GM19438 (cell line): ENCODE measurements around the gene TTC9C.
"Not testable (repeated sequence)": the region's sequence is repeated elsewhere in the genome, so short reads cannot be mapped to it uniquely, and the experiment has no call there.

ENCODE experiments used
- ATAC-seq: cut with Tn5 transposase; IDR thresholded peaks from one replicate; pipeline ENCODE4 v1.9.1; 2021; ENCODE audit warnings: low read depth; ENCODE audit not compliant: unreplicated experiment

Gene TTC9C

DNA sequence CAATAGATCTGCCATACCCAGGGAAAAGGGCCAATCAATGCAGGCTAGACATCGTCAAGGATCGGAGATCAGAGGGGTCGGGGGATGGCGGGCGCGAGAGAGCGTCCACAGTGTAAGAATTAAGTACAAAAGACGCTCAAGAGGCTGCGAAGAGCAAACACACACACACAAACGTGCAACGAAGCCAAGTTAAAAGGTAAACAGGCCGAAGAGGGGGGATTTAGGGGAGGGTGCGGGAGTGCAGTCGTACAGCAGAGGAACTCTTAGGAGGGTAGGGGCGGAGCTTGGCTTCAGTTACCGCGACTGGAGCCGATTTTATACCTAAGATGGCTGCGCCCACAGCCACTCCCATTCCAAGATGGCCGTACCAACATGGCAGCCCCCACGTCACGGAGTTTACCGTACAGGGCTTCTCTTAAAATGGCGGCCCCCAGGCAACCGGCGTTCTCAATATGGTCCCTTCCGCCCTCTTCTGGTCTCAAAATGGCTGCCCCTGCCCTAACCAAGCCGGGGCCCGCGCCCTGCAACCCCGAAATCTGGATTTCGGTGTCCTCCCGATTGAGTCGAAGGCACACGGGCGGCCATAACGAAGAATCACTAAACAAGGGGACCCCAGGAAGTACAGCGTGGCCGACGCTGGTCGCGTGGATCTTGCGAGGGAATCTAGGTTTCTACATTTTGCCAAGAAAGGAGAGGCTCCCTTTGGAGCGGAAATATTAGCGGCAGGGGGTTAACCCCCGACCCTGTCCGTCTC is 18.9 kb upstream of the TTC9C start:
- ATAC-seq = peak; percentile 56

DNA sequence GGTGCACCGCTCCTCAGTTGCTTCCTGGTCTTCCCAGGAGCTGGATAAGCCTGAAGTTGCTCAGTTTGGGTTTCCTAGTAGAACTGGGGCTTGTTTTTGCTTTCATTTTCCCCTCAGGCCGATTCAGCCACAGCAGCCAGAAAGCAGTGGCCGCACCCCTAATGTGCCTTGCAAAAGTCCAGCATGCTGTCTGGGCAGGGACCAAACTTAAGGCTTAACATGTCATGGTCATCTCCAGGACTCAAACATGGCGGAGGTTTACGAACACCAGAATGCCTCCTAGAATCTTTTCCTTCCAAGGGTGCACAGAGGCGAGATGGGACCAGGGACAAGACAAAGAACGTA is 18.3 kb upstream of the TTC9C start:
- ATAC-seq = no peak

DNA sequence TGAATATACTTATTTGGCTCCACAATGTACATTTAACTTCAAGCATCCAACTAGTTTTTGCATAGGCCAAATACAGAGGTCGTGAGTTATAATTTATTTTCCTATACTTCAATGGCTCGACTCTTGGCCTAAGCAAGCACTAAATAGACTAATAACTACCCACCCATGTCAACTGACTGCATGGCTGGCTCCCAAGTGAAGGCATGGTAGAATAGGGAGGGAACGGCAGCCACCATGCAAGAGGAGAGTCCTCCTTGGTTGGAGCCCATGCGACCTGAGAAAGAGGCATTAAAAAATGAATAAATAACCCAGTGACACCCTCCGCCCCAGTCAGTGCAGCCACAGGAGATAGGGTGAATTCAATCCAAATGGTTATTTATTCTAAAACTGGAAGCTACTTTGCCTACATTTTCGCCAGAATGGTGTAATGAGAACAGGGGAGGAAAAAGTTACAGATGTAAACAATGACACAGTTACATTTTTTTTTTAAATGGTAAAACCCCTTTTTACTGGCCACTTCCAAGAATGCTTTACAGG is 15.9 kb upstream of the TTC9C start:
- ATAC-seq = no peak

DNA sequence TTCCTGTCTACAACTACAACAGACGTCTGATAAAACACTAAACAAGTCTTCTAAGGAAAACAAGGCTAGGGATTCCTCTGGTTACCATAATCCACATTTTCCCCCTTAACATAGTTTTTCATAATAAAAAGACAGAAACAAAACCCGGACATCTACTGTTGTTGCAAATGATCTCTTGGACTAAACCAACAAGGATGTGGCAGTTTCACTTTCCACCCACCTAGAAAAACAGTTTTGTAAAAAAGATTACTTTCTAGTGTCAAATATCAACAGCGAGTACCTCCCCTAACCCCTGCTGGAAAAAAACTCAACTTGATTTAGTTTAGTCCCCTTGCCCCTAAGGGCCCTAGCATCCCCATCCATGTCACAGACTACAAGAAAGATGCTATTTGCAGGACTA is 15.4 kb upstream of the TTC9C start:
- ATAC-seq = no peak

DNA sequence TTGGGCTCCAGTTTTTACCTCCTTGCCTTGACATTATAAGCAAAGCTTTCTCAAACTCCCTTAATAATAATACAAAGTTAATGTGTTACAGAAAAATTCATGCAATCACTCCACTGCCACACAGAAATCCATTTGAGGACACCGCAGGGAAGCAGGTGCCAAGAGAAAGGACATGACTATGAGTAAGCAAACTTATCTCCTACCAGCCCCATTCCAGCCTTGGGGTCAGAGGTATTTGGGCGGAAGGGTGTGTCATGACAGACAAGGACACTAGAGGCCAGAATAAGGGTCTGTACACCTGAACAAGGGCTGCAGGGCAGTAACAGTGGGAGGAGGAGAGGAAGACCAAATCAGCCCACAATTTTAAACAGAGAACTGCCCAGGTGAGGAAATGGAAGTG is 14.9 kb upstream of the TTC9C start:
- no peak for ATAC-seq

DNA sequence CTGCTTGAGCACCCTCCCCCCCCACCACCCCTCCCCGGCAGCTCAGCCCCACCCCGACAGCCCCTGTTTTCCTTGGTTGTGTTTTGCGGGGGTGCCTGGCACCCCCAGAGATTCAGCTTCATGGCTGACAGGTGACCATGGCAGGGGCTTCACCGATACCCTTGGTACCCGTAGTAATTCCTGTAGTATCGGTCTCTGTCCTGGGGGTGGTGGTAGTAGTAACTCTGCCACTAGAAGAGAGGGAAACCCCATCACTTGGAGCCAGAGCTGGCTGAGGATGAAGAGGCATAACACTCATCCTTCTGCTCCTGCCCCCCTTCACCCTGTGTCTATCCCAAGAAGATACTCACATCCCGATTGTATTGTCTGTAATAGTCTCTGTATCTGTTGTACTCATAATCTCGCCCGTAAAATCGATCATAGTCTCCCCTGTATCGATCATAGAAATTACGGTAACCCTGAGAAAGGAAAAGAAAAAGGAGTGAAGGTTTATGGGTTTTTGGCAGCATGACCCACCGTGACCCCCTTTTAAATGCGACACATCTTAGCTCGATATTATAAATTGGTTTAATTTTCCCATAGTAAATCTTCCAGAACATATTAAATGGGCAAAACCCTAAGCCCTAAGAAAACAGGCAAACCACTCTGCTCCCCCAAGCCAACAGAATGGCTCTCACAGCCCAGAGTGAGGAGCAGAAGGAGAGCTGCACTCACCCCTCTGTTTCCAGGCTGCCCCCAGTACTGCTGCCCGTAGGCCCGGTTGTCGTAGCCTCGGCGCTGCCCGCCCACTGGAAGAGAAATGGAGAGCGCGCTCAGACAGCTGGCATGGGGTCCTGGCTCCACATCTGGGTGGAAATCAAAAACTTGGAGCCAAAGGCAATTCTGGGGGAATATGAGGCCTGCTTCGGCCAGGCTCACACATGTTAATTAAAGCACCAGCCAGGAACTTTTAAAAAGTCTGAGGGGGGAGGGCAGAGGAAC is 12.8 kb upstream of the TTC9C start:
- no peak for ATAC-seq

DNA sequence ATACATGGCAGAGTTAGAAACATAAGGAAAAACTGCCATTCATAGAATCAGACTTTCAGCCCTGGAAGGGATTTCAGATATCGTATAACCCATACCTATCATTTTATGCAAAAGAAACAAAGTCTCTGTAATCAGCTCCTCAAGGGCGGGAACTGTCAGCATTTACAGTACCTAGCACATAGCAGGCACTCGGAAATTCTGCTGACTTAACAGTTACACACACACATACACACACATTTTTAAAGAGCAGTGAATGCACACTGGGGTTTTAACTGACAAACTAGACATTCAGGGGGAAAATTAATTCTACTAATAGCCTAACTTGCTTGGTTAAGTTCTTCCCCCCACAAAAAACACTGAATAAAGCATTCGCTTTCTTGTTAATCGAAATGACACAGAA is 12.1 kb upstream of the TTC9C start:
- no peak for ATAC-seq

DNA sequence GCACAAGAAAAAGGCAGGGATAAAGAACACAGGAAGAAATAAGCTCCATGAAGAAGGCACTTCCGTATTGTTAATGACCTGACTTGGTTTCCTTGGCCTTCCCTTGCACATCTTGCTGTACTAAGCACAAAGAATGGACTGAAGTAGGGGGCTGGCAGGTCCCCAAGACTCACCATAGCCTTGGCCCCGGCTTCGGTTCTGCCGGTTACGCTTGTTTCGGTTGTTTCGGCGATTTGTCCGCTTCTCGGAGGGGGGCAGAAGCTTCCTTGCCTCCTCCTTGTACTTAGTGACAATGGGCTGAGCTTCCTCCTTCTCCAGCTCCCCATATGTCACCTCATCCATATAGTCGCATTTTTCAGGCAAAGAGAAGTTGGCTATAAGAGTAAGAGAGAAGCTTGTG is 11.5 kb upstream of the TTC9C start:
- ATAC-seq = no peak

DNA sequence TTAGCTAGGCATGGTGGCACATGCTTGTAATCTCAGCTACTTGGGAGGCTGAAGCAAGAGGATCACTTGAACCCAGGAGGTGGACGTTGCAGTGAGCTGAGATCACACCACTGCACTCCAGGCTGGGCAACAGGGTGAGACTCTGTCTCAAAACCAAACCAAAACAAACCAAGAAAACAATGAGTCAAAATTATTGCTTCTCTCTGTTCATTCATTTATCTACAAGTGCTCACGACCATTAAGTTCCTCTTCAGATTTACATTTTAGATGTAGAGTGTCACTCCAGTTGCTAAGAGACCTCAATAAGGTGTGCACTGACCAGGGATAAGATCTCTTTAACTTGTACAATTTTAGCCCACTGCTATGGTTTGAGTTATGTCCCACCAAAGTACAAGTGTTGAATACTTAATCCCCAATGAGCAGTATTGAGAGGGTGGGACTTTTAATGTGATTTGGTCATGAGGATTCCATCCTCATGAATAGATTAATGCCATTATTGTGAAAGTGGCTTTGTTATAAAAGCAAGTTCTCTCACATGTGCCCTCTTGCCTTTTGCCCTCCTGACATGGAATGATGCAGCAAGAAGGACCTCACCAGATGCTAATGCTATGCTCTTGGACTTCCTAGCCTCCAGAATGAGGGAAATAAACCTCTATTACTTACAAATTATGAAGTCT is 8.8 kb upstream of the TTC9C start:
- ATAC-seq = no peak

DNA sequence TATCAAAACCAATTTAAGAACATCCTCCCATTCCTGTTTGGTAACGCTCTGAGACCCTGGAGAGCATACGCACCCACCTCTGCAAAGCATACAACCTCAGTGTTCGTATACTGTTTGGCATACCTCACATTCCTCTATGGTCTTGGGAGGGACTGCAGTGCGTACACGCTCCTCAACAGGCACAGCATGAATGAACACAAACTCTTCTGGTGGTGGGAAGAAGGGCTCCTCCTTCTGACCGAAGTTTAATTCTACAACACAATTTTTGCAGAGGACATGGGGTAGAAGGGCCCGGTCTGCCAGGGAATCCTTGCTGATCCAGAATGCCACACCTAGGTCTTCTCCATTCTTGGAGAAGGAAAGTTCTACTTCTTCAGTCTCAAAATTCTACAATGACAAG is 6.3 kb upstream of the TTC9C start:
- no peak for ATAC-seq

DNA sequence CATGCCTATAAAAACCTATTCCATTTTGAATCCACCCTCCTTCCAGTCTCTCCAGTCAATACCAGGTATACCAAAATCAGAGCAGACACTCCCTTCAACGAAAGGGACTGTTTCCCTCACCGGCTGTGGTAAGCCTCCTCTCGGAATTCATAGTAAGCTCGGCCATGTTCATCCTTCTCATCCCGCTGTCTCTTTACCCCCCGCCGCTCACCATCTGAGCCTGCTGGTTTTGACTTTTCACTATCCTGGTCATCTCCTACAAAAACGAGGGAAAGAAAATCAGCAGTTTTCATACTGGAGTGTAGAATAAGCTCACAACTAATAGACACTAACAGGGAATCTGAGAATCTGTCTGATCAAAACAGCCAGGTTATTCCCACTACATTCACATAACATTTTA is 4.1 kb upstream of the TTC9C start:
- no peak for ATAC-seq

DNA sequence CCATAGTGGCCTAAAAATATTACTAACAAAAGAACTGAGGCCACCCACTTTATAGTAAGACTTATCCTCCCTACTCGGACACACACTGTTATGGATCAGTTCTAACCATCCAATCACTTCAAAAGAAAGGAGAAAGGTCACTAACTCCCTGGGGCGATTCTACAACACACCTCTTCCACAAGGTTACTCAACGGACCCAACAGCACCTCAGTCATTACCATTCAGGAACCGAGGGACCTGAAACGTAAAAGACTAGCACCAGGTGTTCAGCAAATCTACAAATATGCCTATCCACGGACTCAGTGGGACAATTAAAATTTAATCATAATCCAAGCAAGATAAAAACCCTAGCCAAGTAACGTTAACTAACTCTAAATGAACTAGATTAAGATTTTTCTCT is 2.6 kb upstream of the TTC9C start:
- no peak for ATAC-seq

DNA sequence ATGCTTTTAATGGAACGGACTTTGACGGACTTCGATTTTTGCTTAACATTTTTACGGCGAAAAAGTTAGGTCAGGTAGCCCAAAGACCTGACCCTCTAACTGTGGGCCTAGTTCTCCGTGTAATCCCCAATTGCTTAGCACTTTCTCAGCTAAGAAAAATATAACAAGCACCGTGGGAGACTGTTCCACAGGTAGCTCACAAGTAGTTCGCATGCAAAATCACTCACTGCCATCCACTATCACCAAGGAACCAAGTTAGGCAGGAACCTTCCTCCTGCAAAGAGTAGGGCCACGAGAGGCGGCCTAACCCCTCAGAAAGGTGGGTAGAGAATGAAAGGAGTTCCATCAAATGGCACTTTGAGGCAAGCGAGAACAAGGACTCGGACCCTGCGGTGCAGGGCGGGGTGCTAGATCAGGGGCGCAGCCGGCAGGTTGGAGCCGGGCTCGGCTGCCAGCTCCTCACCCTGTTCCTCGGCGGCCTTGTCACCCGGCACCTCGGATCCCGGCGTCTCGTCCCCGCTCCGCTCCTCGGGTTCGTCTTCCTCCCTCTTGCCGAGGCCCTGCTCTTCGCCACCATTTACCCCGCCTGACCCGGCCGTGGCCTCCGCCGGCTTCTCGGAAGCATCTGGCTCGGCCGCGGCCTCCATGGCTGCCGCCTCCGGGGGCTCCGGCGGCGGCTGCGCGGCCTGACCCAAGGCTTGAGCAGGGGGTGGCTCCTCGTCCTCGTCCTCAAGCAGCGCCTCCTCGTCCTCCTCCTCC is 2.0 kb upstream of the TTC9C start:
- no peak for ATAC-seq

DNA sequence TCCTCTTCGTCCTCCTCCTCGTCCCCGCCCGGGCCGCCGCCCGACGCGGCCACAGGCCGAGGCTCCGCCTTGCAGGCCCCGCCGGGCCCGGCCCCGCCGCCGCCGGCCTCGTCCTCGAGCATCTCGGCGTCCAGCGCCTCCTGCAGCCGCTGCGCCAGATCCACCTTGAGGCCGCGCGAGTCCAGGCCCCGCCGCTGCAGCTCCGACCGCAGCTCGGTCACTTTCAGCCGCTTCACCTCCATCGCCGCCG is 1.4 kb upstream of the TTC9C start:
- no peak for ATAC-seq

DNA sequence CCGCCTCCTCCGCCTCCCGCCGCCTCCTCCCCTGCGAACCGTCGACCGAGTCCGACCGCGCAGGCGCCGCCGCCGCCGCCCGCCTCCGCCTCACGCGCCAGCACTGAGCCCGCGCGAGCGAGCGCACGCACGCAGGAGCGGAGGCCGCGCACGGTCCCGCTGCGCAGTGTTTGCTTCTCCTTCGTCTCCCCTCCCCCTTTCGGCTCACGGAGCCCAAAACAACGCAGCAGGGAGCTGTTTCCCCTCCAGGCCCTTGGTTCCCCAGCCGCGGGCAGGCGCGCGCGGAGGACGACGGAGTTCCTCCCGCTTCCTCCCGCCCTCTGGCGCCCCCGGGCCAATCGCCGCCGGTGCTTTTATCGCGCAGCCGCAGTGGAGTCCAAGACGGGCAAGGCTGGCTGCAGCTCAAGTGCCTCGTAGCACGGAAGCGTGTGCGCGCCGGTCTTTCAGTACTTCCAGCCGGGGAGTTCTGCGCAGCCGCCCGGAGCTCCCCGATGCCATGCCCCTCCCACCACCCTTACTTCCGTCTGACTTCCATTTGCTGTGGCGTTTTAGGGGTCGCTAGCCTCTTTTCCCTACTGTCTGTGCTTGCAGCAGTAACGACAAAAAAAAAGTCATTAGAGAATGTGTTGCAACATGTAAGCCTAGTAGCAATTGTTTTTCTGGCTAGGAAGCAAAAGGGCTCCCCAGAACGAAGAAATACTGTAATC is 968 bp upstream of the TTC9C start, which contains the start of gene HNRNPUL2:
HNRNPUL2 (minus strand) TSS at position 293 of the 707 bp plus-strand sequence. CDS start 301 bp downstream, outside the sequence.
- ATAC-seq = peak; percentile 66

DNA sequence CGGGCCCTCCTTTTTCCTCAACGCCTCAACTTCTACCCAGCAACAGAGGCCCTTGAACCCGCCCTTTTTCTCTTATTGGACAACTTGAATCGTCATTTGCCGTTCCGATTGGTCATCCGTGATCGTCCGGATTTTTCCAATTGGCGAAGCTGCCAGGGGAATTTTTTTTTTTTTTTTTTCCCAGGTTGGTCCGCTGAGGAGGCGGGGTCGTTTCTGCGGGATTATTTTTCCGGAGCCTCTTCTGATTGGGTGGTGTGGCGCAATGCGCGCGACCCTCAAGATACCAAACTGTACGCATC is 465 bp upstream of the TTC9C start:
- ATAC-seq = peak; percentile 51

DNA sequence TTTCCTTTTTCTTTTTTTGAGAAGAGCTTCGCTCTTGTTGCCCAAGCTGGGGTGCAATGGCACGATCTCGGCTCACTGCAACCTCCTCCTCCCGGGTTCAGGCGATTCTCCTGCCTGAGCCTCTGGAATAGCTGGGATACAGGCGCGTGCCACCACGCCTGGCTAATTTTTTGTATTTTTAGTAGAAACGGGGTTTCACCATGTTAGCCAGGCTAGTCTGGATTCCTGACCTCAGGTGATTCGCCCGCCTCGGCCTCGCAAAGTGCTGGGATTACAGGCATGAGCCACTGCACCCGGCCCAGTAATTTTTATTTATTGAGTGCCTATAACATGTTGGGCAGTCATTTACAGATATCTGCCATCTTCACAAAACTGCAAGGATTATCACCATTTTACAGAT is 1.8 kb downstream of the TTC9C start:
- ATAC-seq = not testable (repeated sequence)

DNA sequence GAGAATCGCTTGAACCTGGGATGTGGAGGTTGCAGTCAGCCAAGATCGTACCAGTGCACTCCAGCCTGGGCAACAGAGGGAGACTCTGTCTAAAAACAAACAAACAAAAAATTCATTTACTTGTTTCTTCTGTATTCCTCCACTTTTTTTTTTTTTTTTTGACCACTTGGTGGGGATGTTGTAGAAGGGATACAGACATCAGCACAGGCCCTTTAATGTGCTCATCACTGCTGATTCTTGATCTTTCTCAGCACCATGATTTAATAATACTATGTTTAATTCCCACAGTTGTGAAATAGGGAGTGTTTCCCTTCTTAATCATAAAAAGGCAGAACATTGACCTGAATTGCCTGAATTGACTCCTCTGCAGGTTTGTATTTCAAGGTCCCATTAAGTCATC is 4.5 kb downstream of the TTC9C start:
- no peak for ATAC-seq

DNA sequence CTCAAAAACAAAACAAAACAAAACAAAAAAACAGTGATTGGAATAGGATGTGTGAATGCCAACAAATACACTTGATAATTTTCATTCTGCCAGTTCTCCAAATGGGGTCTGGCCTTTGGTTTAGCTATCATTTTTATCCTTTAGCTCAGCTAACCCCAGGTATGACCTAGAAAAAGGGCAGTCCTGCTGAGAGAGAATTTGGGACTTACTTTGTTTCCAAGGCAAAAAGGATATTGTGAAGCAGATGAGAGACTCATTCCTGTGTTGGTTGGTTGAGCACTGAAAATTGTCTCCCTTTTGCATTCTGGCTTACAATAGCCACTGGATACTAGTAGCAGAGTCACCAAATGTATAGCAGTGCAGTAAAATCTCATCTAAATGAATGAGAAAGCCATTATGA is 8.9 kb downstream of the TTC9C start:
- no peak for ATAC-seq

DNA sequence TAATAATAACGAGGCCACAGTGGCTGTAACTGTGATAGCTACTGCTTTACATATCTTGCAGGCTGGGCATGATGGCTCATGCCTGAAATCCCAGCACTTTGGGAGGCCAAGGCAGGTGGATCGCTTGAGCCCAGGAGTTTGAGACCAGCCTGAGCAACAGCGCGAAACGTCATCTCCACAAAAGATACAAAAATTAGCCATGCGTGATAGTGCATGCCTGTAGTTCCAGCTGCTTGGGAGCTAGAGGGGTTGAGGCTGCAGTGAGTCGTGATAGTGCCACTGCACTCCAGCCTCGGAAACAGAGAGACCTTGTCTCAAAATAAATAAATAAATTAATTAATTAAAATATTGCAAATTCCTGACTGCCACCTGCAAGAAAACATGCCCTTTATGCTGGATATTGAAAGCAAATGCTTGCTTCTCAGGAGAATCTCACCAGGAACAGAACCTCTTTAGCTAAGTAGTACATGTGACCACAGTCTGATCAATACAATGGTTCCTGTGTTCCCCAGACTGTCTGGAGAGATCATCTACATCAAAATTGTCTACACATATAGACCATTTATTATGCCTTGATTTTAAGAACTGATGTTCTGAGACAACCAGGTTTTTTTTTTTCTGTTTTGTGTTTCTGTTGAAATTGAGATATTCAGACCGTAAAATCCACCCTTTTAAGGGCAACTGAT is 19.3 kb downstream of the TTC9C start:
- ATAC-seq = no peak
